Endothelial cell of umbilical vein (primary cell): ENCODE measurements around the gene SLCO2B1. TPM values are rescaled to one million over a fixed set of nuclear protein-coding genes. Genes with fewer than 3 reads are reported as not detected.

Experiments used
- BruUV-seq: library from RNA; stranded (reverse); fragments of 400-500 nt; replicated peaks from 2 replicates; lab custom pipeline; 2021; lab: Mats Ljungman, UMichigan
- CTCF ChIA-PET: fragments of 300-600, 350-600 bp; sonication (Branson Sonifier 250); formaldehyde crosslinking; loops from one replicate; lab custom pipeline; 2021; ENCODE audit warnings: antibody characterized with exemption, inconsistent platforms; lab: Charles Lee
- POLR2A ChIA-PET: fragments of 300-600, 350-600 bp; sonication (Branson Sonifier 250); formaldehyde crosslinking; loops from one replicate; lab custom pipeline; 2021; ENCODE audit warnings: antibody characterized with exemption, inconsistent platforms; lab: Charles Lee
- DNase-seq: peaks from one replicate; pipeline ENCODE4 v3.0.0-alpha.2; 2011; ENCODE audit warnings: low read depth, low spot score
- FAIRE-seq: peaks from 2 replicates; lab custom pipeline; 2011; peaks lifted over from hg19 to GRCh38; lab: Jason Lieb, UNC
- H2AFZ ChIP-seq: 2 replicates; pipeline ENCODE4 v1.6.0; 2012; ENCODE audit warnings: low read depth, low read length, control low read depth, inconsistent platforms
- H3K27ac ChIP-seq: 2 replicates; pipeline ENCODE4 v1.5.1; 2011; ENCODE audit warnings: low read depth, mild to moderate bottlenecking, control low read depth, low read length, moderate library complexity; ENCODE audit not compliant: insufficient read depth
- H3K27me3 ChIP-seq, 2 experiments: 2 replicates each; pipeline versions ENCODE4 v1.6.0 to v1.6.1; 2011; ENCODE audit warnings: low read length in 2 of 2, mixed read lengths in 1 of 2; ENCODE audit not compliant: control insufficient read depth in 2 of 2, insufficient read depth in 2 of 2
- H3K36me3 ChIP-seq, 2 experiments: 2 replicates in 1 of 2; 3 replicates in 1 of 2; pipeline ENCODE4 v1.5.1; 2011; ENCODE audit warnings: low read length in 2 of 2, mild to moderate bottlenecking in 1 of 2, moderate library complexity in 1 of 2; ENCODE audit not compliant: control insufficient read depth in 2 of 2, insufficient read depth in 2 of 2; ENCODE audit errors: extremely low read depth in 1 of 2
- H3K4me1 ChIP-seq: 3 replicates; pipeline ENCODE4 v1.5.1; 2011; ENCODE audit warnings: mild to moderate bottlenecking, low read length; ENCODE audit not compliant: control insufficient read depth, insufficient read depth; ENCODE audit errors: extremely low read depth
- H3K4me2 ChIP-seq: 2 replicates; pipeline ENCODE4 v1.6.1; 2011; ENCODE audit warnings: low read length, control low read depth, mixed read lengths; ENCODE audit not compliant: insufficient read depth
- H3K4me3 ChIP-seq, 3 experiments: fragments of 200-600 bp in 1 of 3; sonication (generic), shearing (Covaris generic) in 1 of 3; replicated peaks in 1 of 3; 2 replicates each; pipeline ENCODE4 v1.5.1; 2011 to 2016; ENCODE audit warnings: control low read depth in 3 of 3, low read length in 3 of 3, mild to moderate bottlenecking in 2 of 3, inconsistent platforms in 1 of 3, low read depth in 1 of 3, moderate library complexity in 1 of 3; ENCODE audit not compliant: insufficient read depth in 1 of 3
- H3K79me2 ChIP-seq: 2 replicates; pipeline ENCODE4 v1.6.0; 2012; ENCODE audit warnings: low read length, inconsistent platforms; ENCODE audit not compliant: control insufficient read depth, insufficient read depth
- H3K9ac ChIP-seq: replicated peaks from 2 replicates; pipeline ENCODE3; 2011; ENCODE audit warnings: low read length, control low read depth; ENCODE audit not compliant: insufficient read depth; ENCODE audit errors: extremely low read depth
- H3K9me1 ChIP-seq: replicated peaks from 3 replicates; pipeline ENCODE4 v1.6.0; 2011; ENCODE audit warnings: mild to moderate bottlenecking, low read length; ENCODE audit not compliant: control insufficient read depth, insufficient read depth; ENCODE audit errors: extremely low read depth
- H3K9me3 ChIP-seq: replicated peaks from 2 replicates; pipeline ENCODE4 v1.5.1; 2012; ENCODE audit warnings: low read length, inconsistent platforms; ENCODE audit not compliant: control insufficient read depth, insufficient read depth
- H4K20me1 ChIP-seq: replicated peaks from 2 replicates; pipeline ENCODE3; 2011; ENCODE audit warnings: mild to moderate bottlenecking, low read length; ENCODE audit not compliant: control insufficient read depth, insufficient read depth; ENCODE audit errors: extremely low read depth
- CTCF ChIP-seq, 2 donors: IDR thresholded peaks; 1 replicate in 1 of 2; 2 replicates in 1 of 2; pipeline ENCODE4 v1.5.1; 2011; ENCODE audit warnings: low read length in 2 of 2, mild to moderate bottlenecking in 2 of 2, moderate library complexity in 2 of 2, control low read depth in 1 of 2, inconsistent platforms in 1 of 2, low read depth in 1 of 2; ENCODE audit not compliant: insufficient read depth in 1 of 2; ENCODE audit errors: extremely low read depth in 1 of 2
- EZH2 ChIP-seq: IDR thresholded peaks from 2 replicates; pipeline ENCODE4 v1.6.1; 2012; ENCODE audit warnings: borderline replicate concordance, low read depth, mild to moderate bottlenecking, moderate library complexity, low read length, inconsistent platforms; ENCODE audit not compliant: severe bottlenecking
- FOS ChIP-seq: IDR thresholded peaks from 2 replicates; pipeline ENCODE4 v1.6.1; 2011; ENCODE audit warnings: mild to moderate bottlenecking, low read length, moderate library complexity, borderline replicate concordance; ENCODE audit not compliant: insufficient read depth
- GATA2 ChIP-seq: IDR thresholded peaks from 2 replicates; pipeline ENCODE4 v1.7.0; 2011; ENCODE audit warnings: low read depth, mild to moderate bottlenecking, moderate library complexity, mixed read lengths, low read length; ENCODE audit not compliant: insufficient read length, insufficient read depth
- MYC ChIP-seq: IDR thresholded peaks from one replicate; pipeline ENCODE4 v1.6.1; 2011; ENCODE audit warnings: mild to moderate bottlenecking, low read depth, low read length
- POLR2A ChIP-seq: IDR thresholded peaks from 2 replicates; pipeline ENCODE4 v1.6.1; 2012; ENCODE audit warnings: low read depth, mild to moderate bottlenecking, control low read depth, low read length
- POLR2AphosphoS5 ChIP-seq: IDR thresholded peaks from 2 replicates; pipeline ENCODE4 v1.6.1; 2012; ENCODE audit warnings: low read depth, mild to moderate bottlenecking, control low read depth, low read length, moderate library complexity; ENCODE audit not compliant: insufficient read depth
- dilution Hi-C: fragments of 300-500 bp; cut with MboI; formaldehyde crosslinking; loops from one replicate; pipeline ENCODE4 v1.15.0; 2019; ENCODE audit warnings: low sequenced_read_pairs; ENCODE audit not compliant: extremely low pct_ligation_motif_present
- intact Hi-C: fragments of 100-400 bp; cut with micrococcal nuclease; formaldehyde crosslinking; loops from one replicate; pipeline ENCODE4 v1.10.0; 2022
- polyA plus RNA-seq, 4 experiments: library from polyadenylated mRNA; depleted of rRNA in 3 of 4; stranded (reverse) in 3 of 4; unstranded in 1 of 4; fragments of >200 nt; gene quantifications; 2 replicates each; pipeline versions ENCODE4 v1.2.1 to v1.2.3, GENCODE V29; 2011 to 2012; ENCODE audit warnings: missing spikeins in 1 of 4
- total RNA-seq: library from RNA; stranded (reverse); gene quantifications from 2 replicates; pipeline ENCODE4 v1.2.3, GENCODE V29; 2021
- TF ChIP-seq, protein P1 (sequence below): IDR thresholded peaks from 2 replicates; pipeline ENCODE4 v1.6.1; 2011; ENCODE audit not compliant: insufficient read depth, insufficient read length

Gene SLCO2B1
- total and polyA plus RNA-seq, 2 donors (not counting 3 experiments of a cell fraction or from before 2014, with no cell fraction given): 0.04 TPM; not detected in 1

DNA sequence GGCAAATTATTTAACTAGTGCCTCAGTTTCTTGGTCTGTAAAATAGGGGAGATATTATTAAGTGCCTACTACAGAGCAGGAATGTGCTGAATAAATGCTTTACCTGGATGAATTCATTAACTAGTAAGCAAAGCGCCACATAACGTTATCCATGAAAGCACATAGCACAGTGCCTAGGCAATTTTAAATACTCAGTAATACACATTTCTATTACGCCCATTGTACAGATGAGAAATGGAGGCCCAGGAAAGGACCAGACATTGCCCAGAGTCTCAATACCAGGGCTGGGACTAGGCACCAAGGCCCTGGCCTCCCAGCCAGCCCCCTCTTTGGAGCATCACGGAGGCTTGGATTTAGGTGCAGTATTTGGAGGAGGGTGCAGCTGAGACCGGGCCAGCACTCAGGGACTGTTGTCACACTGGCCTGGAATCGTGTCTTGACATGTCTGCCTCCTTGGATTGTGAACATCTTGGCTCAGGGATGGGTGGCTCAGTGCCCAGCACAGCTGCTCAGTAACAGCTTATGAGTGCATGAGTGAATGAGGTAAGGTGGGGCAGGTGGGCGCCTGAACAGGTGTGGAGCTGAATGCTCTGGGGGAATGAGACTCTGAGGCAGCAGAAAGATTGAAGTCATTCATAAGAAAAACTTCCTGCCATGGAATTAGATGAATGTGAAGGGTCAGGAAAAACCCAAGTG is 47.5 kb downstream of the SLCO2B1 start:
- Histone ChIP-seq H2AFZ (no peak overlapping the region), H3K9me1 (no peaks in the 10 kb centered on the region), H3K79me2 (no peaks in the 10 kb centered on the region), H3K36me3 (no peaks in the 10 kb centered on the region), H3K4me1 (peaks cover 4% of the 10 kb centered on the region), H3K4me3 (no peak overlapping the region), H3K27ac (no peak overlapping the region), H3K9ac (no peak overlapping the region), H3K9me3 (no peaks in the 10 kb centered on the region), H3K27me3 (no peaks in the 10 kb centered on the region), H4K20me1 (no peaks in the 10 kb centered on the region), H3K4me2 (no peak overlapping the region)
- FAIRE-seq (no peak), DNase-seq (no peak)
- dilution Hi-C loops (no loop called here), intact Hi-C loops (no loop called here)
- CTCF ChIA-PET: interaction anchor here (1.0 to 10.9 kb wide), 4 partner anchors 16 to 174 kb away, joined by 3 to 1202 read pairs (median 4); no protein-coding TSS in a partner anchor
- TF ChIP-seq EZH2 (no peak), POLR2AphosphoS5 (no peak), GATA2 (no peak), CTCF (IDR thresholded peaks at IDR 0.05; ENCODE audit: extremely low read depth in 1 of 2, insufficient read depth in 1 of 2, low read depth in 1 of 2, low read length in 2 of 2) (no peak), POLR2A (no peak), FOS (no peak), MYC (no peak)
- TF ChIP-seq, protein P1, sequence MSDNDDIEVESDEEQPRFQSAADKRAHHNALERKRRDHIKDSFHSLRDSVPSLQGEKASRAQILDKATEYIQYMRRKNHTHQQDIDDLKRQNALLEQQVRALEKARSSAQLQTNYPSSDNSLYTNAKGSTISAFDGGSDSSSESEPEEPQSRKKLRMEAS: no peak
- no TSS peak for BruUV-seq
- POLR2A ChIA-PET: no interaction called here
